Skin epidermis (tissue), 12 donors: ENCODE data around the gene TAC3.
"Not testable (repeated sequence)": the region's sequence is repeated elsewhere in the genome, so short reads cannot be mapped to it uniquely, and the experiment has no call there.

ENCODE experiments used
- H3K27ac ChIP-seq, 21 experiments: fragments of 200-600 bp; sonication (generic) in 11 of 21; one replicate each; pipeline ENCODE4 v1.5.0; 2020; ENCODE audit warnings: mild to moderate bottlenecking in 3 of 21, inconsistent platforms in 2 of 21, moderate library complexity in 2 of 21
- H3K4me3 ChIP-seq, 7 experiments: fragments of 200-600 bp; sonication (generic) in 2 of 7; one replicate each; pipeline ENCODE4 v1.5.0; 2020; ENCODE audit warnings: inconsistent platforms in 2 of 7, mild to moderate bottlenecking in 2 of 7, moderate library complexity in 1 of 7

TAC3 gene

DNA sequence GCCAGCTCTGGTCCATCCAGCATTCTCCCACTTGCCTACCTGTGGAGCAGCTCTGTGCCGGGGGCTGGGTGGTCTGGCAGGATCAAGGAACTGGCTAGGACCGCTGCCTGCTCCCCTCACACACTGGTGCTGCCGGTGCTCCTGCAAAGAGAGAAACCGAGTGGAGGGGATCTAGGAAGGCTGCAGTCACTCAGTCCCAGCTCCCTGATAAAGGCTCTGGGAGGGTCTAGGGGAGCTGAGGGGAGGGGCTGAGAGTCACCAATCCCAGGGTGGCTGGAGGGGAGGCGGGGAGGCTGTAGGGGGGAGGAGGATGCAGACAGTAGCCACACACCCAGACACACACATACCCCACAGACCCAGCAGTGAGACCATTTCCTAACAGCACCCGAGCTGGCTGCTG, at the start of gene TAC3:
TSS of gene TAC3 (minus strand) at position 182 of the 400 bp plus-strand sequence. CDS start 732 bp downstream, outside the sequence.
- Histone ChIP-seq H3K27ac (no peak within 1 kb of the TSS), H3K4me3 (no peak within 1 kb of the TSS)

DNA sequence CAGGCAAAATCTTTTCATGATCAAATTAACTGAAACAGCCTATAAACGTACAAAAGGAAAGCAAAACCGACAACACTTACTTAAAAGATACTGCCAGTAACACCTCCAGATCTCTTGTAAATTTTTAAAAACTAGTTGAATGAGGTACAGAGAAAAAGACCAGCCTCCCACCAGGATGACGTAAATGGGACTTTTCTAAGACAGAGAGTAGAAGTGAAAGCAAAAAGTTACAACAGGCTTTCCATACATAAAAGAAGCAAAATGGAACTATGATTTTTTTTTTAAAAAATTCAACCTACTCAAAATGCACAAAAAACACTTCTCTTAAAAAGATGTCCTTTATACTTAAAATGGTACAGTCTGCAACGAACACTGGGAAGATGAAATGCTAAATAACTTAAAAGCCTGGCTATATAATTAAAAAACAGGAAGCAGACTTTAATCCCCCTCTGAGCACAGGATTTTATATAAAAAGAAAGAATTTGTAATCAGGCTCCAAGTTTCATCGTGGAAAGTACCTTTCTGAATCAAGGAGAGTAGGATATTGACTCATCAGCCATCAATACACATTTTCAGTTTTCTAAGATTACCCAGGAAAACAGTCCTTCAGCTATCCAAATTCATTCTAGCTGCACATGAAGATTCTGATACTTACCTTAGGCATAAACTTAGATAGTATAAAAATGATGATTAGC, 47.8 kb upstream of the TAC3 start:
- Histone ChIP-seq H3K27ac (peak overlapping the region in 11 of 21 experiments; percentile 3 to 70 (median 32)), H3K4me3 (no peak overlapping the region)

DNA sequence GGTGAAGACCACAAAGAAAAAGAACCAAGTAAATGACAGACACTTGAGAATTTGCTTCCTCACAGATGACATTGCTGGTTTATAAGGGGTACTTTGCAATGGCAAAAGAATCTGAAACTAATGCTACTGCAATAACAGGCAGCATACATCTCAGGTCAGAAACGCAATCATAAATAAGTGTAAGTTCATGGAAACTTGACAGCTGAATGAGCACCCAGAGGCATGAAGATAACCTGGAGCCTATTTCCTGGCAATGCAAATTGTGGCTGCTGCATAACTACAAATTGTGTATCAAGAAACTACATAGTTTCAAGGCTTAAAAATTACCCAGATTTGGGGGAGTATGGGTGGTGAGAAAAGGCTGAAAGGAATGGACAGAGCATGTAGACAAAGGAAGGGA, 42.1 kb upstream of the TAC3 start:
- Histone ChIP-seq H3K27ac (no peak overlapping the region), H3K4me3 (no peak overlapping the region)

DNA sequence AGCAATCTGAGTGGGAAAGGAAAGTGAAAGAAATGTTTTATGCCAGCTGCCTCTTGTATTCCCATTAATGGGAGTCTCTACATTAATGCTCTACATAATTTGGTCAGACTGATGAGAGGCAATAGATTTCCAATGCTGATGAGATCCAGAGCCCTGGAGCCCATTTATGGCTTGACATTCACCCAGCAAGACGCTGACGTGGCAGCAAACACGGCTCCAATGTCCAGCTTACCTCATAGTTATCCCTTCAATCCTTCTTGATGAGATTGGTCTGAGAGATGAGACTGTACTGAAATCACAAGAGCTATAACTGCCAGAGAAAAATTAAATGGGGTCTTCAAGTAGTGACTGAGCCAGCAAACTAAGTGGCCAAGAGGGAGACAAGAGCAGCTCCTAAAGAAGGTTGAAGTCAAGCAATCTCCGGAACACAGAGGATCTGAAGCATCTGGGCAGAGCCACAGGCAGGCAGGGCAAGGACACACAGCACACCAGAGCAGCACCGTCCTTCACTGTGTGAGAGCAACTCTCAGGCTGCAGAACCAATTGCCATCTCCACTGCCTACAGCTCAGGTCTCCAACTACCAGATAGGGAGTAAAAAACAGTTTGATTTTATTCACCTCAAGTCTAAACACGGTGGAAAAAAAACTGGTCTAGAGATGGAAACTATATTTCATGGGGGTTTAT, 40.9 kb upstream of the TAC3 start:
- H3K4me3 ChIP-seq: no peak overlapping the region
- H3K27ac ChIP-seq: peak overlapping the region in 4 of 21 experiments; percentile 2 to 14 (median 4)

DNA sequence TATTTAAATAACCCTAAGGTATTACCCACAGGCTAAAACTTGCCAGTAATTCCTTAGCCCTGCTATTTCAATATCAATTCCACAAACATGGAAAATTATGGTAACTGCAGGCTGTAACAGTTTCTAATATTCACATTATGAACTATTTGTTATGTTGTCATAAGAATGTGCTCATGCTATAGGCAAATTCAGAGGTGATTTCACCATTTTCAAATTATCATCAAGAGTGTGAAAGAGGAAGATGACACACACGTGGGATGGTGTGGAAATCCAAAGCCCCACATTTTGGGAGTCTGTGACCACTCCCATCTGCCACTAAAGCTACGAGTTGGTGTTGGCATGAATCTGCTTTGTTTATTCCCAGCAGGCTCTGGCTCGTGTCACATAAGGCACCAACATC, 39.5 kb upstream of the TAC3 start:
- H3K27ac ChIP-seq: peak overlapping the region in 1 of 21 experiments; percentile 12
- no peak overlapping the region for H3K4me3 ChIP-seq

DNA sequence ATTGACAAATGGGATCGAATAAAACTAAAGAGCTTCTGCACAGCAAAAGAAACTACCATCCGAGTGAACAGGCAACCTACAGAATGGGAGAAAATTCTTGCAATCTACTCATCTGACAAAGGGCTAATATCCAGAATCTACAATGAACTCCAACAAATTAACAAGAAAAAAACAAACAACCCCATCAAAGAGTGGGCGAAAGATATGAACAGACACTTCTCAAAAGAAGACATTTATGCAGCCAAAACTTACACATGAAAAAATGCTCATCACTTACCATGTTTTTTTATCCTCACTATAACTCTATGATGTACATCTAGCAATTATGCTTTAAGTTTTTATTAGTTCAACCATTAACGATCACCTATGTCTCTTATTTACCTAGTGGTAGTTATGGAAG, 37.6 kb upstream of the TAC3 start:
- not testable (repeated sequence) for H3K4me3 ChIP-seq, H3K27ac ChIP-seq

DNA sequence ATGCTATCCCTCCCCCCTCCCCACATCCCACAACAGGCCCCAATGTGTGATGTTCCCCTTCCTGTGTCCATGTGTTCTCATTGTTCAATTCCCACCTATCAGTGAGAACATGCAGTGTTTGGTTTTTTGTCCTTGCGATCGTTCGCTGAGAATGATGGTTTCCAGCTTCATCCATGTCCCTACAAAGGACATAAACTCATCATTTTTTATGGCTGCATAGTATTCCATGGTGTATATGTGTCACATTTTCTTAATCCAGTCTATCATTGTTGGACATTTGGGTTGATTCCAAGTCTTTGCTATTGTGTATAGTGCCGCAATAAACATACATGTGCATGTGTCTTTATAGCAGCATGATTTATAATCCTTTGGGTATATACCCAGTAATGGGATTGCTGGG, 36.8 kb upstream of the TAC3 start:
- H3K4me3 ChIP-seq, H3K27ac ChIP-seq: not testable (repeated sequence)

DNA sequence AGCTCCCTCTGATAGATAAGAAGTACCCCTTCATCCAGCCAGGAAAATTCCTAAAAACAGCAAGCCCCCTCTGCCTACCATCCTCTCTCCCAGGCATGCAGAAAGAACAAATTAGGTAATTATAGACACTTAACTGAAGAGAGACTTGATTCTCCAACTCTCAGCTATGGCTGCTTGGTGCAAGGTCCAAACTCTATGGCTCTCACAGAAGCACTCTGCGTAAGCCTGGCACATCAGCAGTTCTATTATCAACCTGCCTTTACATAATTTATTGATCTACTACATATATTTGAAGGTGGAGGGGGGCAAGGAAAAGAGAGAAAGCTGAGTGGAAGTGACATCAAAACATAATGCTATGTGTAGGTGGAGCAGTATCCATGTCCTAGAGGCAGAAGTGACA, 34.7 kb upstream of the TAC3 start:
- no peak overlapping the region for H3K27ac ChIP-seq
- no peak overlapping the region for H3K4me3 ChIP-seq

DNA sequence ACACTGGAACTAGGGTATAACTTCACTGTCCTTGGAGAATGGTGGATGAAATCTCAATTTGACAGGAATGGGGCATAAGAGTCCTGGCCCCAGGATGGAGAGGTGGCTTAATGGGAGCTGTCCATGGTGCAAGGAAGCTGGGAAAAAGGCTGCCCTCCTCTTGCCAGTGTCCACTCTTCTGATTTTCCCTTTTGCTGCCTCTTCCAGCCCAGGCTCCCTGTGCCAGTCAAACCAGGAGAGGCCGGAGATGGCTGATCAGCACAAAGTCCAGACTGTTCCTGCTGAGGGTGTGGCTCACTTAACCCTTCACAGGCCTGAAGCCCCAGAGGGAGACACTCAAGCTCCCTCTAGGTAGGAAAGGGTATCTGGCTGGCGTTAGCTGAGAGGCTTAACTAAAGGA, 33.6 kb upstream of the TAC3 start, which contains the start of gene MYO1A:
TSS of gene MYO1A (minus strand) at position 240 of the 400 bp plus-strand sequence. CDS start 1,806 bp downstream, outside the sequence.
- Histone ChIP-seq H3K27ac (no peak within 1 kb of the TSS), H3K4me3 (no peak within 1 kb of the TSS)

DNA sequence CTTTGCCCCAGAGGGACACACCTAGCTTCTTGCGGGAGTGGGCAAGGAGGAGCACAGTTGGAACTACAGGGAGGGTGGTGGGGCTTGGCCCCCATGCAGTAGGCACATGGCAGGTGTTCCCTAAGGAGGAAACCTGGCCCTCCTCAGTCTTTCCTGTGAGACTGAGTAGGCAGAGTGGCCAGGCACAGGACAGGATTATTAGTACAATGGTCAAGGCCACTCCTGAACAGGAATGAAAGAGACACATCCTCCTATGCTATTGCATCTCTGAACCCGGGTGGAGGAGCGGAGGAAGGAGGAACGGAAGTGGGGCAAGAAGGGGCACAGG, 32.8 kb upstream of the TAC3 start:
- Histone ChIP-seq H3K27ac (no peak overlapping the region), H3K4me3 (no peak overlapping the region)

DNA sequence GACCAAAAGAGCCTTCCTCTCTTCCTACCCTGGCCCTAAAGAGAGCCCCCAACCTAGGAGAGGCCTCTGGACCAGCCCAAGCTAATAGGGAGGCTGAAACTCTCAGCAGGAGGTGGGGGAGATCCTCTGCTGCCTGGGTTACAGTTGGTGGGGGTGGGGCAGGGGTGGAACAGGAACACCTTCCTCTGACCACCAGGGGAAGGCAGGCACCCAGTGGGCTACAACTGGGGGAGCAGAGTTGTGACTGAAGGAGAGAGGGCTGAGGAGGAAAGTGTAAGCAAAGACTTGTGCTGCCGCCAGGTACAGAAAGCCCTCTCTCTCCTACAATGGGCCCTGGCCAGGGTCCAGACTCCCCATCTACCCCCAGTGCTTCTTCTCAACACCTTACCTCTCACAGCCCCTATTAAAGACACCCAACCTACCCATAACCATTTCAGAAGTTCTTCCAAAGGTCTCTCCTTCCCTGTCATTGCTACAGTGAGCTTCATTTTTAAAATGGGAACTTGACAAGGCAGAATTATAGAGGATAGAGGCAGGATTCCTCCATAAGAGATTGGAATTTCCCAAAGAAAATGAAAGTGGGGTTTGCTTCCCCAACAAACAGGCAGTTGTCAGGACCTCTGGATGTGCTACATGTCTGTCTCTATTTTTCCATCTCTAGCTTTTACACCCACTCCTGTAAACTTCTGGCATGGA, 32.2 kb upstream of the TAC3 start:
- no peak overlapping the region for H3K27ac ChIP-seq

DNA sequence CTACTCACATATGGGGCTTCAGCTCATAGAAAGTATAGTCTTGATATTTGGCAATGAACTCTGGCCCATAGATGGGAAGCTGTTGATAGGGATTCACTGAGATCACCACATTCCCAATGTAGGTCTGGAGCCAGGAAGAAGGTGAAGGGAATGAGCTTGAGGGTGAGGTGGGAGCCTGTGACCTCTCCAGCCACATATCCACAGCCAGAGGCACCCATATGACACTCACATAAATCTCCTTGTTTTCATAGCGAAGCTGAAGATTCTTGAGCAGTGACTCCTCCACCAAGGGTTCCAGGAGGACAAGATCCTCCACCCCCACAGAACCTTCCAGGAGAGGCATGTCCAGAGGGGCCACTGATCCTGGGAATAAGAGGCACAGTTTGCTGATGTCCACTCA, 31.7 kb upstream of the TAC3 start:
- peak overlapping the region in 1 of 21 experiments; percentile 14 for H3K27ac ChIP-seq
- H3K4me3 ChIP-seq: no peak overlapping the region

More for the DNA sequence above, 32.2 kb upstream of the TAC3 start:
- H3K4me3 ChIP-seq: no peak overlapping the region

DNA sequence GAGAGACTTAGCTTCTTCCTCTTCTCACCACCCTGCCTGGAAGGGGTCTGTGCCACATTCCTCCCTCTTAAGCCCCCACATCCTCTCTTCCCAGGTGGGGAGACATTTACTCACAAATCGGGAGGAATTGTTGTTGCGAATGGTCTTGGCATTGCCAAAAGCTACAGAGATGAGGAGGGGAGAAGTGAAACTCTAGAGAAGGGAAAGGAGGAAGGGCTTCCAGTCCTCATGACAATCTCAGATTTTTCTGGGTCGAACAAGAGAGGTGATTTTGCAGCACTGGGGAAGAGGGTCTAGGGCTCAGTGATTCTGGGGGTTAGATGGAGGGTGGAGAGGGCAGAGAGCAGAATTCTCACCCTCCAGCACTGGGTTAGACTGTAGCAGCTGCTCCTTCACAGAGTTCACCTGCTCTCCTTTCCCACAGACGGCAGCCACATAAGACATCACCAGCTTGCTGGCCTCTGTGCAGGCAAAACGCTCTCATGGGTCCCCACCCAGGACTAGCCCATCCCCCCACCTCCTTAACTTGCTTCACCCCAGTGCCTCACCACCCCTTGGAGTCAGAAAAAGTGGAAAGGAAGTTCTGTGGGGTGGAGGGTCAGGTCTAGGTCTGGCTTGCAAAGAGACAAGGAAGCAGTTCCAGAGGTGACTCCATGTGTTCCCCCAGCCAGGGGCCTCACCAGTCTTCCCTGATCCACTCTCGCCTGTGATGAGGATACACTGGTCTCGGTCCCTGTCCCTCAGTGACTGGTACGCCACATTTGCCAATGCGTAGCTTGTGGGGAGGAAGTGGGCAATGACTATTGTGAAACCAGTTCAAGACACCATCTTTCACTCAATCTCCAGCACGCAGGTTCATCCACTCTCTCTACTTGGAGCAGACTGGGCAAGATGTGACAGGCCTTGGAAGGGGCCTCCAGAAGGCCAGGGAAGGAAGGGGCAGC, 30.9 kb upstream of the TAC3 start:
- H3K27ac ChIP-seq: peak overlapping the region in 4 of 21 experiments; percentile 11 to 31 (median 22)
- no peak overlapping the region for H3K4me3 ChIP-seq

DNA sequence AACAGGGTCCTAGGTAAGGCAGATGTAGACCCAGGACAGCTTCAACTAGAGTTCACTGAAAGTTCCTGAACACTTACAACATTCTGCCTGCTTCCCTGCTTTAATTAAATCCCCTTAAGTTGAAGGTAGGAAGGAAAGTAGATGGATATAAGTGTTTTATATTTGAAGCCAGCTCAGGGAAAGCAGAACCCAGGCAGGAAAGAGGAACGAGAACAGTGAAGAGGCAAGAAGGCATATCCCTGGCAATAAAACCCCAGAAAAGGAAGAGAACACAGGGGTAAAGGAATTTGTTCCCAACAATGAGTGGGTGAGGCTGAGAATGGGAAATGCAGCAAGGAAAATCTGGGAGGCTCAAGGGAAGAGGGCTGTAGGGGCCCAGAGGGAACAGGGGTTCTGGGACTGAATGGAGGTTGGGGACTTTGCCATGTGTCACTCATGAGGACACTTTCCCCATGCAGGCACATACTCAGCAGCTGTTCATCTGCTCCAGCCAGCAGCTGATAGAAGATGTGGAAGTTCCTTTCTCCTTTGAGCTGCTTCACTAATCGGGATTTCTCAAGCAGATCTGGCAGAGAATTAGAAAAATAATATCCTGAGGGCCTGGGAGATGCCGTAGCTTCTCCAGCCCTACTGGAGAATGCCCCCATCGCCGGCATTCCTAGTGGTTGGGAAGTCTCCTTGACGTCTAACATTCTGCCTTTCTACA, 29.9 kb upstream of the TAC3 start:
- H3K27ac ChIP-seq: peak overlapping the region in 2 of 21 experiments; percentile 8 to 31
- no peak overlapping the region for H3K4me3 ChIP-seq

DNA sequence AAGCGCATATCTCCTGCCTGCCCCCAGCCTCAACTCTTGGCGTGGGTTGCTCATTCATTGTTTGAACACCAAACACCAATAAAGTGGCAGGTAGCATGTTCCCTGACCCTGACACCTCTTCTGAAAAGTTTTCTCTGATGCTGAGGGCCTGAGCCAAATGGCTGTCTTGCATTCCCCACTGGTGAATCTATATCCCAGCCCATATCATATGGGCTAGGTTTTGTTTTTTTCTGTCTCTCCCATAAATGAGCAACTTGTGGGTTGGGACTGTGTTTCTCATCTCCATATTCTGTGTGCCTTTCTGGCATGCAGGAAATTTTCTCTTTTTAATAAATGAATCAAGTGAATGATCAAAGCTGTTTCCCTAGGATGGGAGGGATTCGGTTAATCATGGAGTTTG, 28.6 kb upstream of the TAC3 start:
- Histone ChIP-seq H3K27ac (no peak overlapping the region), H3K4me3 (no peak overlapping the region)

DNA sequence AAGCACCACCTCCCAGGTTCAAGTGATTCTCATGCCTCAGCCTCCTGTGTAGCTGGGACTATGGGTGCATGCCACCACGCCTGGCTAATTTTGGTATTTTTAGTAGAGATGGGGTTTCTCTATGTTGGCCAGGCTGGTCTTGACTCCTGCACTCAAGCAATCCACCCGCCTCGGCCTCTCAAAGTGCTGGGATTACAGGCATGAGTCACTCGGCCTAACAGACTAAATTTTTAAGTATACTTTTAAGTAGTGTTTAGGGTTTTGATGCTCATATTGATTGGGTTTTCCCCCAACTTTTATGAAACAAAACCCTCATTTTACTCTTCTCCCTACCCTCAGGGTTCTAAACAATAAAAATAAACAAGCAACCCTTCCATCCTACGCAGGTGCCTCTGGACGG, 28.1 kb upstream of the TAC3 start:
- no peak overlapping the region for H3K27ac ChIP-seq

DNA sequence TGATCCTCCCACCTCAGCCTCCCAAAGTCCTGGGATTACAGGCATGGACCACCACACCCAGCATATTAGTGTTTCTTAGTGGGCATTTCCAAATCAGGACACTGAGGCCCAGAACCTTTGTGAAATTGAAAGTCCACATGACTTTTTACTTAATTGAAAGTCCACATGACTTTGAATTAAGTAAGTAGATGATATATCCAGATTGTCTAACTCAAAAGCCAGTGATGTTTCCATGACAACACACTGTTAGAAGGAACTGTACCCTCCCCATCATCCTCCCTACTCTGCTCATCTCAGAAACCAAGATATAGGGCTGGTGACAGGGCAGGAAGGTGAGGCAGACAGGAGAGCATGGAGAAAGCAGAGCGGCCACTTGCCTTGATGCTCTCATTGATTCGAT, 26.4 kb upstream of the TAC3 start:
- Histone ChIP-seq H3K4me3 (no peak overlapping the region), H3K27ac (no peak overlapping the region)

More for the DNA sequence above, 28.1 kb upstream of the TAC3 start:
- no peak overlapping the region for H3K4me3 ChIP-seq

DNA sequence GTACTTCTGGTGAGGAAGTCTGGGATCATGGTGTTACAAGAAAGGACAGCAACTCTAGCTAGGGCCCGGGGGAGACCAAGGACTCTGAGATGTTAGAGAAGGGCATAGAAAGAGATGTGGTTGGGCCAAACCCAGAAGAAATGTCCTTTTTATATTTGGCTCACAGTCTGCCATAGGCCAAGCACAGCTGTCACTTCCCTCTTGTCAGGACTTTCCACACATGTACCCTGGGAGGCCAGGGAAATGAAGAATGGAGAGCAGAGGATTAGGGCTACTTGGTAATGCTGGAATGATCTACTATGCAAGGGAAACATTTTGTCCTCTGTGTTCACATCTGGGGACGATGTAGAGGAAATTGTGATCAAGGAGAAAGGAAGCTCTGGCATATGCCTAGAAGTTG, 24.4 kb upstream of the TAC3 start:
- no peak overlapping the region for H3K27ac ChIP-seq

DNA sequence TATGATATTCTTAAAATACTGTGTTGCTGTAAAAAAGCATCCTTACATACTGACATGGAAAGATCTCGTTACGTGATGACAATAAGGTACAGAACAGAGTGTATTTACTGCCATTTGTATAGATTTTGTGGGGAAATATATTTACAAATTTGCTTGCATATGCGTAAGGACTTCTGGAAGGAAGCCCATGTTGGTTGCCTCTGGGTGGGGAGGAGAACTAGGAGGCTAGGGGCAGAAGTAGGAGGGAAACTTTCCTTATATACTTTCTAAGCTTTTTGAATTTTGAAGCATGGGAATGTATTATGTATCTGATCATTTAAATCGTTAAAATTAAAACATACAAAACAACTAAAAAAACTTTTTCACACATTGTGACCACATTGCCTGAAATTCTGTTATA, 23.9 kb upstream of the TAC3 start:
- H3K4me3 ChIP-seq: no peak overlapping the region
- no peak overlapping the region for H3K27ac ChIP-seq

More for the DNA sequence above, 24.4 kb upstream of the TAC3 start:
- H3K4me3 ChIP-seq: no peak overlapping the region
